Cerebellar cortex (tissue), 1 donor: ENCODE data around the gene GMDS.

Experiments
- DNase-seq: peaks from one replicate; pipeline ENCODE4 v3.0.0-alpha.2; 2015; ENCODE audit warnings: low spot score

Gene GMDS

GRCh38 chr6:1940381-1940780 lies 305.0 kb downstream of the GMDS start:
- no peak for DNase-seq

- DNase-seq: no peak
Measured at GRCh38 chr6:1933292-1933691, 312.1 kb downstream of the GMDS start.

- no peak for DNase-seq
Measured at GRCh38 chr6:1931817-1932216, 313.6 kb downstream of the GMDS start.

GRCh38 chr6:1930356-1930755 lies 315.0 kb downstream of the GMDS start:
- DNase-seq: peak; percentile 14

- peak; percentile 16 for DNase-seq
Measured at GRCh38 chr6:1929931-1930330, 315.5 kb downstream of the GMDS start.

- no peak for DNase-seq
Measured at GRCh38 chr6:1925743-1926430, 319.5 kb downstream of the GMDS start.

- no peak for DNase-seq
Measured at GRCh38 chr6:1923449-1923848, 322.0 kb downstream of the GMDS start.

- DNase-seq: no peak
Measured at GRCh38 chr6:1917626-1918371, 327.6 kb downstream of the GMDS start.

GRCh38 chr6:1916334-1917070 lies 328.9 kb downstream of the GMDS start:
- no peak for DNase-seq

- peak; percentile 61 for DNase-seq
Measured at GRCh38 chr6:1915226-1915625, 330.2 kb downstream of the GMDS start.

GRCh38 chr6:1913577-1913976 lies 331.8 kb downstream of the GMDS start:
- DNase-seq: no peak

- no peak for DNase-seq
Measured at GRCh38 chr6:1912731-1913130, 332.7 kb downstream of the GMDS start.

- no peak for DNase-seq
Measured at GRCh38 chr6:1911474-1911873, 333.9 kb downstream of the GMDS start.

GRCh38 chr6:1910621-1911407 lies 334.6 kb downstream of the GMDS start:
- no peak for DNase-seq

GRCh38 chr6:1908784-1909183 lies 336.6 kb downstream of the GMDS start:
- no peak for DNase-seq

- DNase-seq: no peak
Measured at GRCh38 chr6:1906609-1907008, 338.8 kb downstream of the GMDS start.

GRCh38 chr6:1906014-1906413 lies 339.4 kb downstream of the GMDS start:
- no peak for DNase-seq

GRCh38 chr6:1904898-1905297 lies 340.5 kb downstream of the GMDS start:
- no peak for DNase-seq

- DNase-seq: no peak
Measured at GRCh38 chr6:1904466-1904799, 341.0 kb downstream of the GMDS start.

- DNase-seq: no peak
Measured at GRCh38 chr6:1903780-1904465, 341.5 kb downstream of the GMDS start.

GRCh38 chr6:1901556-1901955 lies 343.8 kb downstream of the GMDS start:
- DNase-seq: no peak

- DNase-seq: no peak
Measured at GRCh38 chr6:1896897-1897296, 348.5 kb downstream of the GMDS start.
